Measurements from ENCODE around the gene ASB10.

GRCh38 chr7:151138153-151138851, 48.7 kb downstream of the ASB10 start:
- no peak for TF ChIP-seq POLR2AphosphoS5 (IDR thresholded peaks at IDR 0.05; ENCODE audit: low read depth, low read length)
- no peak for TF ChIP-seq POLR2A (IDR thresholded peaks at IDR 0.05; ENCODE audit: low read depth, low read length)
- no peak for TF ChIP-seq TAF1 (IDR thresholded peaks at IDR 0.05; ENCODE audit: low read depth, low read length)
- TF ChIP-seq SPI1 (IDR thresholded peaks at IDR 0.05; ENCODE audit: low read depth, low read length): no peak
